Fibroblast of upper back skin (primary cell): ENCODE data around the gene BARHL1.
A peak's percentile ranks its signal among the peaks of the same experiment; 100 is the strongest.
"Not testable (repeated sequence)": the region's sequence is repeated elsewhere in the genome, so short reads cannot be mapped to it uniquely, and the experiment has no call there.

Experiments
- DNase-seq: peaks from one replicate; pipeline ENCODE4 v3.0.0-alpha.2; 2013

The BARHL1 gene

GRCh38 chr9:132557159-132557558, 25.2 kb upstream of the BARHL1 start:
- no peak for DNase-seq

DNA sequence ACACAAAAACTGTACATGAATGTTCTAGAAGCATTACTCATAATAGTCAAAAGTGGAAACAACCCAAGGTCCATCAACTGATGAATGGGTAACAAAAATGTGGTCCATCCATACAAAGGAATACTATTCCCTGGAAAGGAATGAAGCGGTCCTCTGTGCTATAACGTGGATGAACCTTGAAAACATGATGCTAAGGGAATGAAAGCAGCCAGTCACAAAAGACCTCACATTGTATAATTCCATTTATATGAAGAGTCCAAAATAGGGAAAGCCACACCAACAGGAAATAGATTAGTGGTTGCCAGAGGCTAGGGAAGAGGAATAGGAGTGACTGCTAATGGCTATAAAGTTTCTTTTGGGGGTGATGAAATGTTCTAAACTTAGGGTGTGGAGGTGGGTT, 22.7 kb upstream of the BARHL1 start:
- DNase-seq: no peak

DNA sequence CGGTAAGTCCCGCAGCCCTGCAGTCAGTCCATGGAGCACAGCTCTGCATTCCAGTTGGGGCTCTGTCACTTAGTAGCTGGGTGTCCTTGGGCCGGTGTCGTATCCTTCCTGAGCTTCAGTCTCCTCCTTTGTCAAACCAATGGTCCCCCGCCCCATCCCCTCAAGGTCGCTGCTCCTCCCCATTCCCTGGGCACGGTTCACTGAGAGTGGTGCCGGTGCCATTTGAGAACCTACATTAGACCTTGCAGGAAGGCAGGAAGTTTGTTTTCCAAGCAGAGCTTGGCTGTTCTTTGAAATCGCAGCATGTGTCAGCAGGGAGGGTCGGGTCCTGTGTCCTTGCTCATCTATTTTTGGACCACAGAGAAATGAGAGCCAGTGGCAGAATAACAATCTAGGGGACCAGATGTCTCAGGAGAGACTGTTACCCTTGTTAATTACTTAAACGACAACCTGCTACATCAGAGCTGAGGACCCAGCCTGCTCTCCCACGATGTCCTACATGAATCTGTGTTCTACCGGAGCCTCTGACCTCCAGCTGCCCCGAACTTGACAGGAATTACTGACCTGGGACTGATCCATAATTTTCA, 21.7 kb upstream of the BARHL1 start:
- DNase-seq: no peak

GRCh38 chr9:132562306-132562573, 20.2 kb upstream of the BARHL1 start:
- no peak for DNase-seq

- DNase-seq: no peak
These were observed 17.9 kb upstream of the BARHL1 start for GRCh38 chr9:132564526-132564925.

- not testable (repeated sequence) for DNase-seq
These were observed 13.6 kb upstream of the BARHL1 start for GRCh38 chr9:132568787-132569186.

GRCh38 chr9:132571806-132572600, 10.4 kb upstream of the BARHL1 start:
- no peak for DNase-seq

DNA sequence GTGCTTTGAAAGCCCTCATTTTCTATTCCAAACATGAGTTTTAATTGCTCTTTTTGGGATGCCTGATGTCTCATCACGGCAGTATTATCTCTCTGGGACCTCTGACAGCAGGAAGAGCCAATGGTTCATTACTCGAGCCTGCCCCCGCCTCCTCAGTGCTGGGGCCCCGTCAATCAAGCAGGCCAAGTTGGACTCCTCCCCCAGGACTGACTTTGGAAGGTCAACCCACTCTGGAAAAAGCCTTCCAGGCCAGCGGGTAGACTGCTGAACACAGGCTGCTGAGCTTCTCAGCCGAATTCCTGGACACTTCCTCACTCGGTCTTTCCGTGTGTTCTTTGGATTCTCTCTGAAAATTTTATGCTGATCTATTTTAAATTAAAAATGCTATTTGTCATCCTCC, 9.5 kb upstream of the BARHL1 start:
- DNase-seq: no peak

GRCh38 chr9:132575005-132575609, 7.3 kb upstream of the BARHL1 start:
- DNase-seq: peak; percentile 72

DNA sequence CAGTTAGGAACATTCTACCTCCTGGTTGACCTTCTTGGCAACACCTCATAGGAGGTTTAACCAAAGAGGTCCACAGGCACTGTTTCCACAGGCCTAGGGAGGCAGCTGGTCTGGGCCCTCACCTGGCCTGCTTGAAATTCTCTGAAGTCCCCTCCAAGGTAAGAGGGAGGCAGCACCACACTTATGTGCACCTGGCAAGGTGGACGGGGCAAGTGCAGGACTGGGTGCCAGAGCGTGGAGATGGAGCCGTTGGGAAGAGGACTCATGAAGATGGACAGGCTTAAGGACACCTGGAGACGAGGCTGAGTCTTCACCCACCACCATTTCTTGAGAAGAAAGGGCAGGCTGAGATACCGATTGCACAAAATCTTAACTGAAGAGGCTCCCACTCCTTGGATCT, 6.6 kb upstream of the BARHL1 start:
- no peak for DNase-seq

DNA sequence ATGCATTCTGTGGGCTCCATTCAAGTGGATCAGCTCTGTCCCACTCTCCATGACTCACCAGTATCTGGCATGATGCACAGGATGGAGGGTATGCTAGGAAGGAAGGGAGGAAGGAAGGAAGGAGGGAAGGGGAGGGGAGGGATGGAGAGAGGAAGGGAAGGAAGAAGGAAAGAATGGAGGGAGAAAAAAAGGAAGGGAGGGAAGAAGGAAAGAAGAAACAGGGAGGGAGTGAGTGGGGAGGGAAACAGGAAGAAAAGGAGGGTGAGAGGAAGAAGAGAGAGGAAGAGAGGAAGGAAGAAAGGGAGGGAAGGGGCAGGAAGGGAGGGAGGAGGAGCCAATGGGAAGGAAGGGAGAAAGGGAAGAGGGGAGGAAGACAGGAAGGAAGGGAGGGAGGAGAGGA, 5.3 kb upstream of the BARHL1 start:
- no peak for DNase-seq

GRCh38 chr9:132578367-132578932, 4.0 kb upstream of the BARHL1 start:
- DNase-seq: no peak

- DNase-seq: no peak
These were observed 3.0 kb upstream of the BARHL1 start for GRCh38 chr9:132579427-132579798.

DNA sequence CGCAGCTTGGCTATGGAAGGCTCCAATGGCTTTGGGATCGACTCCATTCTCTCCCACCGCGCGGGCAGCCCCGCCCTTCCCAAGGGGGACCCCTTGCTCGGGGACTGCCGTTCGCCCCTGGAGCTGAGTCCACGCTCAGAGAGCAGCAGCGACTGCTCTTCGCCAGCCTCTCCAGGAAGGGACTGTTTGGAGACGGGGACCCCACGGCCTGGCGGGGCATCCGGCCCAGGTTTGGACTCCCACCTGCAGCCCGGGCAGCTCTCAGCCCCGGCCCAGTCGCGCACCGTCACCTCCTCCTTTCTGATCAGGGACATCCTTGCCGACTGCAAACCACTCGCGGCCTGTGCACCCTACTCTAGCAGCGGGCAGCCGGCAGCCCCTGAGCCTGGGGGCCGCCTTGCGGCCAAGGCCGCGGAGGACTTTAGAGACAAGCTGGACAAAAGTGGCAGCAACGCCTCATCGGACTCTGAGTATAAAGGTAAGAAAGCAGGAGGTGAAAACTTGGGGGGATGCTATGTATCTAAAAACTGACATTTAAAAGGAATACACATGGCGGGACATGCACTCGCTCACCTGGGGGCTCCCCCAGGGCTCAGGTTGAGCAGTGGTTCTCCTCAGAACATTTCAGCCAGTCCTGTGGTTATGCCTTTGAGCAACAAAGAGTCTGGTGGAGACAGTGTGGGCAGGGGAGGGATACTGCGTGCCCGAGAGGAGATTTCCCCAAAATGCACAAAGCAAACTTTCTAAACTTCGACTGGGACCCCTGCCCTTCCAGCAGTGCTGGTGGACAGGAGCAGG, 579 bp downstream of the BARHL1 start:
- no peak for DNase-seq

GRCh38 chr9:132583584-132584304, 1.3 kb downstream of the BARHL1 start:
- DNase-seq: no peak

DNA sequence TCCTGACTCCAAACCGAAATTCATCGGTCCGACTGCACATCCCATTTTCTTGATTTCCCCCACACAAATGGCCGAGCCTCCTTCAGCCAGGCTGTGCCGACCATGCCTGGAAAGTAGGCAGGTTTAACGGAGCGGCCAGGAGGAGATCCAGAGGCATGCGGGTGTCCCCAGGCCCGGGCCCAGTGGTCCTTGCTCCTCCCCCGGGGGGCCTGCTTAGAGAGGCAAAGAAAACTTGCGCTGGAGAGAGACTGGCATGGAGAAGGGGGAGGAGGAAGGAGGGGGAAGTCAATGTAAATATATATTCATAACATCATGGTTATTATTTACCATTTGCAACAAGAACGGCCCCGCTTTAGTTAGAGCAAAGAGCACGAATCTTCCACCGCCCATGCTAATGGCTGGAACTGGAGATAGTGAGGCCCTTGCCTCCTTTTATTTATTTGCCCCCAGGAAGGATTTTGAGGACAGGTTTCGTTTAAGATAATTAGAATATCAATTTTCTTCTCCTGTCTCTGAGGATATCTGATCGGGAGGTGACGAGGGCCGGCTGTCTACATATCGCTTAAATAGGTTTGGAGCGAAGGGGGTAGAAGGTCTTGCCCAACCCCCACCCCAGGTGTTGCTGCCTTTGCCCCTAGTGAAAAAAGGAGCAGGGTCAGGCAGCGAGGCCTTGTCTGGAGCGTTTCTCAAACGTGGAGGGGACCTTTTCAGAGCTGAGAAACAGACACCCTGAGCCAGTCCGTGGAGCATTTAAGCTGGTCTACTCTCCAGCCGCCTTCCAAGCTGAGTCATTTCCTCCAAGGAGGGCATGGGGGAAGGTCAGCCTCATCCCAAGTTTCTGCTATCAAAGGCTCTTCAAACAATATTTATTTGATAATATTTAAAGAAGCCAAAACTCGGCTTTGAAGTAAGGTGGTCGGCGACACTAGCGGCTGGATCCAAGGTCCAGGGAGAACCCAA, 2.5 kb downstream of the BARHL1 start:
- peak; percentile 39 for DNase-seq

DNA sequence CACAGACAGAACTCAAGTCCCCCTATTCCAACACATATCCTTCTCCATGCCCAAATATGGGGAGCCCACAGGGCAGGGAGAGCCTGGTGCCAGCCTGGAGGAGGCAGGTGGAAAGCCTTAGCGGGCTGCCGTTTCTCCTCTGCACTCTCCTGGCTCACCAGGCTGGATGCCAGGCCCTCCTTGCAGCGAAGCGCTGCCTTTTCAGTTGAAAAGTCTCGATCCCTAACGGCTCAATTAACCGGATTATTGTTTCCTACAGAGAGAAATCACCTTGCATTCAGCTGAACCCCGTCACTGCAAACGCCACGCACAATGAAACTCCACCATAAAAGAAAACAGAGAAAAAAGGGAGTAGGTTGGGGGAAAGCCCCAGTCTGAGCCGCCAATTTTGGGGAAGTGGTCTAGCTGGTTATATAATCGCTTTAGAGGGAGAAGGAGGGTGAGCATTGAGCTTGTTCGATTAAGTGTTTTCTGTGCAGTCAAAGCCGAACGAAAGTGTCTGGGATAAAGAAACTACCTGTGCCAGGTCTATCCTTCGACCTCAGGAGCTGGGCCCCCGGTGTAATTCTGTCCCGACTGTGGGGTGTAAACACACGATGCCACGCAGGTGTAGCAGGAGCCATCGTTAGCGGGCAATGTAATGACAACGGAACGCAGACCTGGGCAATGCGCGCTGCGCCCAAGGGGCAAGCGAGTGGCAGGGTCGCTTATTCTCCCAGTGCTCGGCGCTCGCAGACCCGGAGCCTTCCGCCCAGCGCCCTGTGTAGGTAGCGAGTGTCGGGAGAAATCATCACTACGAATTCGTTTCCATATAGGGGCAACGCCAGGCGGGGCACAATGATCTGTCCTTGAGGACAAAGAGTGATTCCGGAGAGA, 3.8 kb downstream of the BARHL1 start:
- no peak for DNase-seq

GRCh38 chr9:132586830-132587591, 4.6 kb downstream of the BARHL1 start:
- no peak for DNase-seq

DNA sequence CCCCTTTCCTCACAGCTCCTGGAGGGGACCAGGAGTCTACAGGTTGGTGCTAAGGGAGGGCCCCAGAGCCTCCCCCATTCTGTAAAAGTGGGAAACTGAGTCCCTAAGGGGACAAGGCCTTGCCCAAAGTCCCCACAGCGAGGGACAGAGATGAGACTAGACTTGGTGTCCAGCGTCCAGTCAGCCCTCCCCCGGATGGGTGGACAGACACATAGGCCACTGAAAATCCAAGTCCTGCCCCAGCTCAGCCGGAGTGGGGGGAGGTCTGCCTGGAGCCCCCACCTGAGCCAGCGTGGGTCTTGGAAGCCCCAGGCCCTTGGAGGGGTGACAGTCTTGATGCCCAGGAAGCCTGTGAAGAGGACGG, 5.2 kb downstream of the BARHL1 start:
- DNase-seq: no peak

GRCh38 chr9:132588098-132588497, 5.7 kb downstream of the BARHL1 start:
- DNase-seq: no peak
